ENCODE data around the gene MAP3K5.

The MAP3K5 gene

GRCh38 chr6:136550330-136551071, 241.8 kb downstream of the MAP3K5 start, which contains the start of gene MAP7:
Gene MAP7 (minus strand): TSS chr6:136550422. CDS start chr6:136550408, 14 bp downstream.
- intact Hi-C loops (cut with DNase I), result loop anchor here (2.0 kb wide), 1 partner anchor 262 kb away; the partner anchor contains the start of gene BCLAF1
- DNase-seq, result peak; percentile 28 to 93 (median 50)

GRCh38 chr6:136550045-136550329, 242.3 kb downstream of the MAP3K5 start:
- intact Hi-C loops (cut with DNase I), result loop anchor here (2.0 kb wide), 1 partner anchor 261 kb away; the partner anchor contains the start of gene BCLAF1
- DNase-seq, result peak in 2 of 10 donors; percentile 52 to 84

- peak in 6 of 10 donors; percentile 7 to 82 (median 50) for DNase-seq
- intact Hi-C loops (cut with DNase I), result loop anchor here (2.0 to 10.0 kb wide), 2 partner anchors 215 to 261 kb away; partner anchors contain the start of gene BCLAF1
Observed at GRCh38 chr6:136549300-136550044, 242.8 kb downstream of the MAP3K5 start.

GRCh38 chr6:136548582-136549299, 243.5 kb downstream of the MAP3K5 start:
- DNase-seq, result no peak
- intact Hi-C loops (cut with DNase I), result loop anchor here (10.0 kb wide), 1 partner anchor 214 kb away; no protein-coding TSS in a partner anchor

- intact Hi-C loops (cut with DNase I), result loop anchor here (10.0 kb wide), 1 partner anchor 213 kb away; no protein-coding TSS in a partner anchor
Observed at GRCh38 chr6:136547871-136548270, 244.4 kb downstream of the MAP3K5 start.

GRCh38 chr6:136547336-136547735, 244.9 kb downstream of the MAP3K5 start:
- intact Hi-C loops (cut with DNase I), result loop anchor here (10.0 kb wide), 1 partner anchor 213 kb away; no protein-coding TSS in a partner anchor

More at GRCh38 chr6:136547871-136548270, 244.4 kb downstream of the MAP3K5 start:
- no peak for DNase-seq

GRCh38 chr6:136546331-136546730, 245.9 kb downstream of the MAP3K5 start:
- no peak for DNase-seq
- intact Hi-C loops (cut with DNase I), result loop anchor here (10.0 kb wide), 1 partner anchor 212 kb away; no protein-coding TSS in a partner anchor

More at GRCh38 chr6:136547336-136547735, 244.9 kb downstream of the MAP3K5 start:
- DNase-seq, result no peak

GRCh38 chr6:136544326-136544725, 248.0 kb downstream of the MAP3K5 start:
- DNase-seq, result no peak
- intact Hi-C loops (cut with DNase I), result loop anchor here (10.0 kb wide), 1 partner anchor 210 kb away; no protein-coding TSS in a partner anchor

GRCh38 chr6:136541395-136541794, 250.9 kb downstream of the MAP3K5 start:
- intact Hi-C loops (cut with DNase I), result loop anchor here (10.0 kb wide), 1 partner anchor 207 kb away; no protein-coding TSS in a partner anchor
- no peak for DNase-seq

GRCh38 chr6:136539967-136540652, 252.2 kb downstream of the MAP3K5 start:
- intact Hi-C loops (cut with DNase I), result loop anchor here (10.0 kb wide), 1 partner anchor 205 kb away; no protein-coding TSS in a partner anchor
- no peak for DNase-seq

GRCh38 chr6:136538836-136539235, 253.4 kb downstream of the MAP3K5 start:
- intact Hi-C loops (cut with DNase I), result no loop called here
- no peak for DNase-seq

- no peak for DNase-seq
- intact Hi-C loops (cut with DNase I), result no loop called here
Observed at GRCh38 chr6:136535880-136536650, 256.2 kb downstream of the MAP3K5 start.

- intact Hi-C loops (cut with DNase I), result no loop called here
- no peak for DNase-seq
Observed at GRCh38 chr6:136535017-136535765, 257.1 kb downstream of the MAP3K5 start.

GRCh38 chr6:136534268-136534667, 258.0 kb downstream of the MAP3K5 start:
- no peak for DNase-seq

GRCh38 chr6:136533487-136533886, 258.8 kb downstream of the MAP3K5 start:
- no peak for DNase-seq
- intact Hi-C loops (cut with DNase I), result no loop called here

More at GRCh38 chr6:136534268-136534667, 258.0 kb downstream of the MAP3K5 start:
- intact Hi-C loops (cut with DNase I), result no loop called here

- peak in 2 of 10 donors; percentile 40 to 76 for DNase-seq
- intact Hi-C loops (cut with DNase I), result no loop called here
Observed at GRCh38 chr6:136532030-136532429, 260.2 kb downstream of the MAP3K5 start.

- intact Hi-C loops (cut with DNase I), result no loop called here
- no peak for DNase-seq
Observed at GRCh38 chr6:136529710-136530109, 262.6 kb downstream of the MAP3K5 start.

GRCh38 chr6:136528477-136528876, 263.8 kb downstream of the MAP3K5 start:
- DNase-seq, result no peak
- intact Hi-C loops (cut with DNase I), result no loop called here
